Measurements from ENCODE around the gene FADS6.
A peak's percentile ranks its signal among the peaks of the same experiment; 100 is the strongest.

Gene FADS6

DNA sequence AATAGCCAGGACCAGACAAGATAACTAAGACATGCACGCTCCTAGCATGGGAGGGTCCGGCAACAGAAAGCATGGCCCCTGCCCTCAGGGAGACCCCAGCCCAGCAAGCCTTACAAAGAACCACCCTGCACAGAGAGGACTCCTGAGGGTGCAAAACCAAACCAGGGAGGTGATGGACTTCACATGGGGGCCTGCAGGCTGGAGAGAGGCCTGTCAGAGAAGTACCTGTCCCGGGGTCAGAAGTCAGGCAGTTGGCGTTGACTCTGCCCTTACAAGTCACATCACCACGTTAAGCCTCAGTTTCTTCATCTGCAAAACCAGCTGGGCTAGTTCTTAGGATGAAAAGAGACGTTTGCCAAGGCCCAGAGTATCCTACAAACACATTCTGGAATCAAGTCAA lies 35.4 kb upstream of the FADS6 start:
- no peaks in the 10 kb centered on the region for H3K9me3 ChIP-seq
- peaks cover 99% of the 10 kb centered on the region for H3K27me3 ChIP-seq
- no peak for TF ChIP-seq CTCF (IDR thresholded peaks at IDR 0.05)
- H3K4me1 ChIP-seq (ENCODE audit: control insufficient read depth in 1 of 2, insufficient read depth in 1 of 2, low read depth in 1 of 2, low read length in 1 of 2): peaks cover 9 to 11% of the 10 kb centered on the region in 2 experiments
- H3K36me3 ChIP-seq: no peaks in the 10 kb centered on the region
- H3K27ac ChIP-seq: no peak overlapping the region
- H3K4me3 ChIP-seq (ENCODE audit: low read depth in 1 of 2, low read length in 1 of 2): no peak overlapping the region

DNA sequence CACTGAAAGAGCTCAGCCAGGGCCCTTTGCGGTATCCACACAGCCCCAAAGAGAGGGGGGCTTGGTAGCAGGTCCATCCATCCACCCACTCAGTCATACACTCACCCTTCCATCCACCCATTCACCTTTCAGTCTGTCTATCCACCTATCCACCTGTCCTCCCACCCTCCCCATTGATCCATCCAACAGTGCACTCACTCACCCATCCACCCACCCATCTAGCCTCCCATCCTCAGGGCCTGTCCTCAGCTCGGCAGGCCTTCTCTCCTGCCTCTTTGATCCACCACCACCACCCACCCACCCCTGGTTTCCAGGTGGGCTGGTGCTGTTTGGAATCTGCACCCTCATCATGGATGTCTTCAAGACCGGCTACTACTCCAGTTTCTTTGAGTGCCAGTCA lies 31.8 kb upstream of the FADS6 start:
- Histone ChIP-seq H3K4me1 (ENCODE audit: control insufficient read depth in 1 of 2, insufficient read depth in 1 of 2, low read depth in 1 of 2, low read length in 1 of 2) (peaks cover 10 to 21% of the 10 kb centered on the region in 2 experiments), H3K36me3 (no peaks in the 10 kb centered on the region), H3K4me3 (ENCODE audit: low read depth in 1 of 2, low read length in 1 of 2) (no peak overlapping the region), H3K9me3 (no peaks in the 10 kb centered on the region), H3K27ac (no peak overlapping the region), H3K27me3 (peaks cover 99% of the 10 kb centered on the region)
- no peak for TF ChIP-seq CTCF (IDR thresholded peaks at IDR 0.05)

DNA sequence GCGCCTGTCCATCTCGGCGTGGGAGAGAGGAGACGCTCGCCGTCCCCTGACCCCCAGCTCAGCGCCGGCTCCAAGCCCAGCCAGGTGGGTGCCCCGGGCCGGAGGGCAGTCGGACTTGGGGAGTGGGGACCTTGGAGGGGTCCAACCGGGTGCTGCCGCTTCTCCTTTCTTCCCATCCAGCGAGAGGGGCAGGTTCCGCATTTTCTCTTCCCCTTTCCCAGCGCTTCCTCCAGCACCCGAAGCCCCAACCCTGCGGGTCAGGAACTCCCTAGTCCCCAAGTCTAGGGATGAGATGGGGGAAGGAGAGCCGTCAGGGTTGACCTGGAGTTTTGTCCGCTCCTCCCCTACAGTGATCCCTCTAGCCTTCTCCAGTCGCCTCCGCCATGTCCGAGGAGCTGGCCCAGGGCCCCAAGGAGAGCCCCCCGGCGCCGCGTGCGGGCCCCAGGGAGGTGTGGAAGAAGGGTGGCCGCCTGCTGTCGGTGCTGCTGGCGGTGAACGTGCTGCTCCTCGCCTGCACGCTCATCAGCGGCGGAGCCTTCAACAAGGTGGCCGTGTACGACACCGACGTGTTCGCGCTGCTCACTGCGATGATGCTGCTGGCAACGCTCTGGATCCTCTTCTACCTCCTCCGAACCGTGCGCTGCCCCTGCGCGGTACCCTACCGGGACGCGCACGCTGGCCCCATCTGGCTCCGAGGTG lies 31.0 kb upstream of the FADS6 start, which contains the start of gene OTOP2:
OTOP2 (plus strand) TSS at position 24 of the 699 bp plus-strand sequence; CDS start at position 384, 360 bp downstream.
- H3K4me1 ChIP-seq (ENCODE audit: control insufficient read depth in 1 of 2, insufficient read depth in 1 of 2, low read depth in 1 of 2, low read length in 1 of 2): peaks cover 10 to 21% of the 10 kb centered on the region in 2 experiments
- no peaks in the 10 kb centered on the region for H3K9me3 ChIP-seq
- no peak for TF ChIP-seq CTCF (IDR thresholded peaks at IDR 0.05)
- peaks cover 99% of the 10 kb centered on the region for H3K27me3 ChIP-seq
- peak within 1 kb of the TSS; percentile 47 to 53 for H3K4me3 ChIP-seq (ENCODE audit: low read depth in 1 of 2, low read length in 1 of 2)
- H3K36me3 ChIP-seq: no peaks in the 10 kb centered on the region
- peak within 1 kb of the TSS; percentile 36 for H3K27ac ChIP-seq

DNA sequence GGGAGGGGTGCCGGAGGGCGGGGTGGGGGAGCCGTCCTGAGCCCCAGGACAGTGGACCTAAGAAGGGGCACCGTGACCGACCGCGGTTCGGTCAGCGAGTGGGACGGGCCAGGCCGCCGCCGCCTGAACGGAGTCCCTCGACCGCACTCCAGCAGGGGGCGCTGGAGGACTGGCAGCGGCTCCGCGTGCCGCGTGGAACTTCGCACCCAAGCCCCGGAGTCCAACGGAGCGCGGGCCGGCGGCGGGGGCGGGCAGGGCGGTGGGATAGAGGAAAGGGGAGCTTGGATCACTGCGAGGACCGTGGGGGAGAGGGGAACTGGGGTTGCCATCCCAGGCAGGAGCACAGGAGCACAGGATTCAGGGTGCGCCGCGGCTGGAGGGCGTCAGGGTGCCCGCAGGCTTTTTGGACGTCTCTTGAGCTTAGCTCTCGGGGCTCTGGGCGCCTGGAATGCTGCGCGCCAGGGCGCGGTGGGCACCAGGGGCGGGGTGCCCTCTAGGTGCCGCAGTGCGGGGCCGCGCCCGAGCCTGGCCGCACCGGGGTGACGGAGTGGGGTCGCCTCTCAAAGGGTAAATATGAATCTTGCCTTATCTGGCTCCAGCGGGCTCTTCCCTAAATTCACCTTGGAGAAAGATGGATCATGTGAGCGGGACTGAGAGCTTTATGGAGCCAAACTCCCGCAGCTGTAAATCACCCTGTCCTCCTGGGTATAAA lies 30.3 kb upstream of the FADS6 start:
- TF ChIP-seq CTCF (IDR thresholded peaks at IDR 0.05): peak; percentile 77
- no peaks in the 10 kb centered on the region for H3K36me3 ChIP-seq
- peaks cover 10 to 21% of the 10 kb centered on the region in 2 experiments for H3K4me1 ChIP-seq (ENCODE audit: control insufficient read depth in 1 of 2, insufficient read depth in 1 of 2, low read depth in 1 of 2, low read length in 1 of 2)
- H3K4me3 ChIP-seq (ENCODE audit: low read depth in 1 of 2, low read length in 1 of 2): peak overlapping the region; percentile 47 to 53
- H3K27me3 ChIP-seq: peaks cover 99% of the 10 kb centered on the region
- H3K9me3 ChIP-seq: no peaks in the 10 kb centered on the region
- peak overlapping the region; percentile 36 for H3K27ac ChIP-seq

DNA sequence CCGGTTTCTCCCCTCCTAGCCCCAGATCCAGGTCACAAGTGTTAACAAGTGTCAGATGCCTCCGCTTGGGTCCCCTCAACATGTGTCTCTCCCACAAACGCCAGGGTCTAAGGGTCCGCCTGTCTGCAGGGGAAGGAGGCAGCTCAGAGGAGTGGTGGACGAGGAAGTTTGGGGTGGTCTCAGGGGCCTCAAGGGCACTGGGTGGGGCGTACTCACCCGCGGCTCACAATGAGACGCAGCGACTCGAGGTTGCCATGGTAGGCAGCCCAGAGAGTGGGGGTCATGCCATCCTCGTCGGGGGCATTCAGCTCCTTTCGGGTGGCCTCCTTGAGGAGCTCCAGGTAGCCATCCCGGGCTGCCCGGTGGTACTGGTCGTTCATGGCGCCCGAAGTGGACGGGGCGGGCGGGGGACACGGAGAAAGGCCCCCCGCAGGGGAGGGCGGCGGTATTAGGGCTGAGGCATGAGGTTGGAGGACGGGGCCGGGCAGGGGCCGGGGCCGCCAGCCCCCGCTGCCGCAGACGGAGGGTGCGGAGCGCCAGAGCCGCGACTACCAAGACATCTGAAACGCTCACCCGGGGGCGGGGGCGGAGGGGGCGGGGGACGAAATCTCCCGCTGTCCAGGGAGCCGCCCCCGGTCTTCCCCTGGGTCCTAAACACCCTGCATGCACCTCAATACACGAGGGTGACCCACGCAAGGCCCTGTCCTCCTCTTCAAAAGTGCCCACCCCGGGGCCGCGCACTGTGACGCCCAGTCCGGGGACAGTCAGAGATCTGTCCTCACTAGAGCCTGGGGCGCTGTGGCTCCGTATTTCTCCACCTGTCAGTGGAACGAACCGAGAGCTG lies 29.5 kb upstream of the FADS6 start, which contains the start of gene USH1G:
USH1G (minus strand) TSS at position 562 of the 844 bp plus-strand sequence; CDS start at position 380, 182 bp downstream.
- Histone ChIP-seq H3K4me3 (ENCODE audit: low read depth in 1 of 2, low read length in 1 of 2) (peak within 1 kb of the TSS; percentile 47 to 53), H3K36me3 (no peaks in the 10 kb centered on the region), H3K9me3 (no peaks in the 10 kb centered on the region), H3K27ac (peak within 1 kb of the TSS; percentile 36), H3K27me3 (peaks cover 100% of the 10 kb centered on the region), H3K4me1 (ENCODE audit: control insufficient read depth in 1 of 2, insufficient read depth in 1 of 2, low read depth in 1 of 2, low read length in 1 of 2) (peaks cover 10 to 21% of the 10 kb centered on the region in 2 experiments)
- TF ChIP-seq CTCF (IDR thresholded peaks at IDR 0.05): no peak

All from neutrophil (primary cell).